Left lung (tissue), 10 donors: ENCODE measurements around the gene FRMD1. TPM values are rescaled to one million over a fixed set of nuclear protein-coding genes. Genes with fewer than 3 reads are reported as not detected.

Experiments
- ATAC-seq: fragments of 200-7000 bp; cut with Tn5 transposase; one replicate; pipeline ENCODE4 v1.9.1; 2020; ENCODE audit warnings: moderate library complexity
- DNase-seq, 4 donors: peaks; one replicate each; pipeline ENCODE4 v3.0.0-alpha.2; 2013 to 2020
- H3K27ac ChIP-seq, 2 donors: fragments of 200-600 bp; sonication (generic) in 1 of 2; one replicate each; pipeline versions ENCODE4 v1.5.0 to v1.8.0; 2020 to 2021
- H3K27me3 ChIP-seq, 2 donors: fragments of 200-600 bp; sonication (generic) in 1 of 2; one replicate each; pipeline versions ENCODE4 v1.5.0 to v1.8.0; 2020 to 2021
- H3K36me3 ChIP-seq, 2 donors: fragments of 200-600 bp; sonication (generic) in 1 of 2; one replicate each; pipeline versions ENCODE4 v1.5.0 to v1.8.0; 2020 to 2021
- H3K4me1 ChIP-seq, 2 donors: fragments of 200-600 bp; one replicate each; pipeline ENCODE4 v1.8.0; 2021
- H3K4me3 ChIP-seq, 2 donors: fragments of 200-600 bp; sonication (generic) in 1 of 2; one replicate each; pipeline versions ENCODE4 v1.5.0 to v1.8.0; 2020 to 2021; ENCODE audit warnings: mild to moderate bottlenecking in 1 of 2
- H3K9me3 ChIP-seq, 2 donors: fragments of 200-600 bp; sonication (generic) in 1 of 2; one replicate each; pipeline versions ENCODE4 v1.5.0 to v1.8.0; 2020 to 2021
- intact Hi-C, 2 donors: fragments of 100-400 bp; cut with DNase I; formaldehyde crosslinking; loops; one replicate each; pipeline versions ENCODE4 v1.11.2 to v1.14.2; 2022
- polyA plus RNA-seq, 6 donors: library from polyadenylated mRNA; unstranded; fragments of 120-200 nt; gene quantifications; one replicate each; pipeline ENCODE4 v1.2.1, GENCODE V29; 2013; ENCODE audit not compliant: insufficient read length in 6 of 6
- total RNA-seq, 2 donors: library from RNA; stranded (reverse); fragmentation: NEBNext Ultra II Directional; extraction: Animal tissue kit (Norgen Biotek cat#: 25700); gene quantifications; one replicate each; pipeline ENCODE4 v1.2.1, GENCODE V29; 2021
- TF ChIP-seq, protein P1 (sequence below), 2 donors: fragments of 200-600 bp; sonication (generic) in 1 of 2; IDR thresholded peaks; one replicate each; pipeline versions ENCODE4 v1.5.0 to v1.8.0; 2021; ENCODE audit warnings: antibody characterized with exemption in 2 of 2
- donor health status: DM: no; HTN: yes; CAD: no.
- donor health status: DM: no; HTN: no; CAD: no.

Gene FRMD1
- total and polyA plus RNA-seq, 8 donors = 3.4 to 7.2 (median 6.0) TPM; not detected in 2

DNA sequence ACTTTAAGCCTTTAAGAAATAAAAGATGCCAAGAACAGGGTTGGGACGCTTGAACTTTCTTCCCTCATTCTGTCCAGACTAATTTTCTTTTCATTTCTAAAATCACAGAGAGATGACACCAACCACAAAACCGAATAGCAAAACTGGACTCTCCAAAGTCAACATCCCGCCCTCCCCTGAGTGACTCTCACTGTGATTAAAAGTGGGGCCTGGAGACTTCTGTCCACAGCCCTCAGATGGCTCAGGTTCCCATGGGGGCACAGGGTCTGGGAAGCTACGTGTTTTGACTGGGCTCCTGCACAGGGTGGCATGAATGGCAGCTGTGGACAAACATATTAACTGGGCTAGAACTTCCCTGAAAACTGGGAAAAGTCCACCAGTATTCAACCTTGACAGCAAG, 6.3 kb downstream of the FRMD1 start:
- intact Hi-C loops = no loop called here
- Histone ChIP-seq H3K27me3 (no peaks in the 10 kb centered on the region), H3K4me3 (no peak overlapping the region), H3K36me3 (no peaks in the 10 kb centered on the region), H3K9me3 (no peaks in the 10 kb centered on the region), H3K4me1 (no peaks in the 10 kb centered on the region), H3K27ac (no peak overlapping the region)
- TF ChIP-seq, protein P1, sequence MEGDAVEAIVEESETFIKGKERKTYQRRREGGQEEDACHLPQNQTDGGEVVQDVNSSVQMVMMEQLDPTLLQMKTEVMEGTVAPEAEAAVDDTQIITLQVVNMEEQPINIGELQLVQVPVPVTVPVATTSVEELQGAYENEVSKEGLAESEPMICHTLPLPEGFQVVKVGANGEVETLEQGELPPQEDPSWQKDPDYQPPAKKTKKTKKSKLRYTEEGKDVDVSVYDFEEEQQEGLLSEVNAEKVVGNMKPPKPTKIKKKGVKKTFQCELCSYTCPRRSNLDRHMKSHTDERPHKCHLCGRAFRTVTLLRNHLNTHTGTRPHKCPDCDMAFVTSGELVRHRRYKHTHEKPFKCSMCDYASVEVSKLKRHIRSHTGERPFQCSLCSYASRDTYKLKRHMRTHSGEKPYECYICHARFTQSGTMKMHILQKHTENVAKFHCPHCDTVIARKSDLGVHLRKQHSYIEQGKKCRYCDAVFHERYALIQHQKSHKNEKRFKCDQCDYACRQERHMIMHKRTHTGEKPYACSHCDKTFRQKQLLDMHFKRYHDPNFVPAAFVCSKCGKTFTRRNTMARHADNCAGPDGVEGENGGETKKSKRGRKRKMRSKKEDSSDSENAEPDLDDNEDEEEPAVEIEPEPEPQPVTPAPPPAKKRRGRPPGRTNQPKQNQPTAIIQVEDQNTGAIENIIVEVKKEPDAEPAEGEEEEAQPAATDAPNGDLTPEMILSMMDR (IDR thresholded peaks at IDR 0.05) = no peak
- DNase-seq (no peak), ATAC-seq (no peak)

DNA sequence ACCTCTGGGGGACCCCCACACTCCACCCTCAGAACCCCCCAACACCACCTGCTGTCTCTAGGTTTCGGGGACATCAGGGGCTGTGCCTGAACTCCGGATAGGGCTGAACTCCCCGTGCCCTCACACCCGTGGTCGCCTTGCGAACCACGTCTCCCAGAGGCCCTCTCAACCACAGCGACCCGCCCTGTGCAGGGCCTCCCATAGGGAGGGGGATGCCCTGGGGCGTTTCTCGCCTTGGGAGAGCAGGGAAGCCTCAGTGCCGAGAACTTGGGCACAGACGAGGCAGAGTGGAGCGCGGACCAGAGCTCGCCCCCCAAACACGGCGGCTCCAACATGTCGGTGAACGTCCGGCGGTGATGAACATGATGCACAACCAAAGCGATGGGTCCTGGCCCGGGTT, 6.8 kb downstream of the FRMD1 start:
- DNase-seq (no peak), ATAC-seq (no peak)
- Histone ChIP-seq H3K4me1 (no peaks in the 10 kb centered on the region), H3K27me3 (no peaks in the 10 kb centered on the region), H3K36me3 (no peaks in the 10 kb centered on the region), H3K27ac (no peak overlapping the region), H3K4me3 (no peak overlapping the region), H3K9me3 (no peaks in the 10 kb centered on the region)
- intact Hi-C loops = no loop called here
- TF ChIP-seq, protein P1 (IDR thresholded peaks at IDR 0.05) = no peak

- intact Hi-C loops = no loop called here
- Histone ChIP-seq H3K36me3 (no peaks in the 10 kb centered on the region), H3K27ac (no peak overlapping the region), H3K27me3 (no peaks in the 10 kb centered on the region), H3K9me3 (no peaks in the 10 kb centered on the region), H3K4me1 (no peaks in the 10 kb centered on the region), H3K4me3 (no peak overlapping the region)
- DNase-seq (no peak), ATAC-seq (no peak)
- TF ChIP-seq, protein P1 (IDR thresholded peaks at IDR 0.05) = no peak
These were observed 7.4 kb downstream of the FRMD1 start for GRCh38 chr6:168071620-168072019.

DNA sequence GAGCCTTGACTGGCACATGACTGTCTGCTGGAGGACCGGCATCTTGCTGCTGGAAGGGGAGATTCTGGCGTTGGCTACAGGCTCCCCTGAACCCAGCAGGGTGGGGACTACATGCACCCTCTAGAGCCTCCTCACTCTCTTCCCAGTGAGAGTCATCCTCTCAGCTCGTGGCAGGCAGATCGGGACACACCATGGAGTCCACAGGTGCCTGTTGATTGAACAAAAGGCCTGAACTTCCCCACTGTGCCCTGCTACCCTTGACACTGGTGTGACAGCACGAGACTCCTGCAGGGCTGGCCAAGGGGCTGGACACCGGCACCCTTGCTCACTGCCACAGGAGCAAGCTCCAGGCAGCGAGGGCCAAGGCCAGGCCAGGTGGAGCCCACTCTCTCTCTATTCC, 8.2 kb downstream of the FRMD1 start:
- DNase-seq (no peak), ATAC-seq (no peak)
- no peaks in the 10 kb centered on the region for H3K36me3 ChIP-seq
- H3K4me3 ChIP-seq = no peak overlapping the region
- intact Hi-C loops = no loop called here
- H3K27me3 ChIP-seq = no peaks in the 10 kb centered on the region
- no peaks in the 10 kb centered on the region for H3K9me3 ChIP-seq
- TF ChIP-seq, protein P1 (IDR thresholded peaks at IDR 0.05) = no peak
- no peaks in the 10 kb centered on the region for H3K4me1 ChIP-seq
- no peak overlapping the region for H3K27ac ChIP-seq

DNA sequence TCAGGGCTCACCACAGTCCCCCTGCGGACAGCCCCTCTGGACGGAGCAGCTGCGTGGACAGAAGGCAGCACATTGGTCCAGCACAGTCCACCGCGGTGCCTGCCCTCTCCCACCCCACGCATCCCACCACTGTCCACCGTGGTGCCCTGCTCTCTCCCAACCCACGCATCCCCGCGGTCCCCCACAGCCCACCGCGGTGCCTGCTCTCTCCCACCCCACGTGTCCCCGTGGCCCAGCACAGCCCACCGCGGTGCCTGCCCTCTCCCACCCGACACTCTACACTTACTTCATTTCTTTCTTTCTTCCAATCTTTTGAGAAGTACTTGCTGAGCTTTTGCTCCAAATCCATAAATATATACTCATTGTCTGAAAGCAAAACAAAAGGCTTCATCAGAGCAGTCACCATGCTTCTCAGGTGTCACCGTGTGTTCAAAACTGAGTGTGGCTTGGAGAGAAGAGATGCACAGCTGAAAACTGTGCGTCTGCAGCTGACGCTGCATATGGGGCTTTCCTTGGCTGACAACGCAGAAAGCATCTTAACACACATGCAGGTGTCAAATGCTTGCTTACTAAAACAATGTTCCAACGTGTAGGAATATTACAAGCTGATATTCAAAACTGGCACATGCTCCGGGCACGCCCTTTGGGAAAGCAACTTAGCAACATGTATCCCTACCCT, 11.8 kb downstream of the FRMD1 start:
- intact Hi-C loops = no loop called here

More for the DNA sequence above, 11.8 kb downstream of the FRMD1 start:
- no peak for ATAC-seq
- DNase-seq = no peak
- H3K4me1 ChIP-seq = no peaks in the 10 kb centered on the region
- TF ChIP-seq, protein P1 (IDR thresholded peaks at IDR 0.05) = no peak
- no peaks in the 10 kb centered on the region for H3K36me3 ChIP-seq
- no peaks in the 10 kb centered on the region for H3K9me3 ChIP-seq
- no peaks in the 10 kb centered on the region for H3K27me3 ChIP-seq
- H3K27ac ChIP-seq = no peak overlapping the region
- no peak overlapping the region for H3K4me3 ChIP-seq
